ENCODE measurements around the gene ULBP3.

ULBP3 gene

DNA sequence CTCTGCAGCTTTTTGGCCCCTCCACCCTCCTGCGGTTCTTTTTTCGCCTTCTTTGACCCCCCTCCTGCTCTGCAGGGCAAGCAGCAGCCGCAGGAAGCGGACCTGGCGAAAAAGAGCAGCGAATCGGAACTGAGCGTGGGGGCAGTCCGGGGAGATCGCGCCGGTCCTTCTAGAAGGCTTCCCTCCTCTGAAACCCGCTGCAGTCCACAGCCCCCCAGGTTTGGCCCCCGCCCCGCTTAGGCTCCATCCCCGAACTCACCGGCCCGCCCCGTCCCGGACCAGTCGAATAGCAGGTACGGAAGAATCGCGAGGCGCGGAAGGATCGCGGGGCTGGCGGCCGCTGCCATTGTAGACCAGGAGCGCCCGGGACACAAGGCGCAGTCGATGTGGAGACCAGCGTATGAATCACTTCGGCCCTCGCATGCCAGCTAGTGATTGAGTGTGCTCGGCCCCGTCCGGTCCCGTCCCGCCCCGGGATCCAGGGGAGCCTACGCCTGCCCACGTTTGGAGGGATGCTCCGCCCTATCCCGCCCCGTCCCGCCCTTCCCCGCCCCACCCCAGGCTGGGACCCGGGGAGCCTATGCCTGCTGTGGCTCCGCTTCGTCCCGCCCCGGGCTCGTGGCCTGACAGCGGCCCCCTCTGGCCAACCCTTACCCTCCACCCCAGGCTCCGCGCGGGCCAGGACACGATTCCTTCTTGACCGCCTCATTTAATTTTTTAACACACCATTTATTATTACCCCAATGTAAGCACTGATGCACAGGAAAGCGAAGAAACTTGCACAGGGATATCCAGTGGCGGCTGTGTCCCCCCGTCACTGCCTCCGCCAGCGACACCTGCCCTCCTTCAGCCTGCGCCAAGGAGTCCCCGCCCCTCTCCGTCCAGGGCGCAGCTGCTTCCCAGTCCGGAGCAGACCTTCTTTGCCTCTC is at the start of gene ULBP3:
ULBP3 (minus strand) TSS at position 402 of the 929 bp plus-strand sequence; CDS start at position 347, 55 bp downstream.
- DNase-seq: peak; percentile 85

DNA sequence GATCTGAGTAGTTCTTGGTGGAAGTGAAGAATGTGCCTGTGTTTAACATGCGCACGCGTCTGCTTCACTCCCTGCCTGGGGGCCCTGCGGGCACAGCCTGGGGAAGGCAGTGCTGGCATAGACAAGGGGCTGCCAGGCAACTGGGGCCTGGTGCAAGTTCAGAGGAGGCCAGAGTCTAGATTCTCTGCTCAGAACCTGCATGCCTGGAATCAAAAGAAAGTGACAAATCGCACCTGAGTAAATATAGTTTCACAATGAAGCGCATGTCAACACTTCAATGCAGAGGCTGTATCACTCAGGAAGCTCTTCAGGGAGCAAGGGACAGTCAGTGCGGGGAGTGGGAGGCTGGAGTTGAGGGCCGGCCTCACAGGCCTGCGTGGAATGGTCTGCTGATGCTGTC is 49.7 kb upstream of the ULBP3 start:
- DNase-seq: no peak

- no peak for DNase-seq
Observed at GRCh38 chr6:150118203-150118602, 49.3 kb upstream of the ULBP3 start.

DNA sequence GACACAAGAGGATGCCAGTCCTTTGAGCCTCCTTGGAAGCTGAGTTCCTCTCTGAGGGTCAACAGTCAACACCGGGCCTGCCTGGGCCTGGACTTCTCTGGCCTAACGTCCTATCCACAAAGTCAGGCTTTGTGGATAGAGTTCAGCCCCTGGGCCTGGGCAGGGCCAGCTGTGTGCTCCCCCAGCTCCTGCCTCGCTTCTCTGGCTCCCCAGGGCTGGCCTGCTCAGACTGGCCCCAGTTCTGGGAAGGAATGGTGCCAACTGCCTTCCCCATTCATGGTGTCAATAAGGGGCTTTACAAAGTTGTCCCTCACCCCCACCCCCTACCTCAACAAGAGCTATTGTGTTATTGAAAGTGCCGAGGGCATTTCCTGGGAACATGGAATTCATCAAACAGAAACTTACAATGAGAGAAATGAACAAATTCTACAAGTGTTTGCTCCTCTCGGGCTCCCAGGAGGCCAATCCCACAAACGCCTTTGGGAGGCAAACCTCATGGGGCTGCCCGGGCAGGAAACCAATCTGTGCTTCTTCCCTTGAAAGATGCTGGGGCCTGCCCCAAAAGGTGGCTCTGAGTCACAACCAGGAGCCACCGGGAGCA is 47.4 kb upstream of the ULBP3 start:
- no peak for DNase-seq

- DNase-seq: no peak
Observed at GRCh38 chr6:150115769-150116168, 46.8 kb upstream of the ULBP3 start.

DNA sequence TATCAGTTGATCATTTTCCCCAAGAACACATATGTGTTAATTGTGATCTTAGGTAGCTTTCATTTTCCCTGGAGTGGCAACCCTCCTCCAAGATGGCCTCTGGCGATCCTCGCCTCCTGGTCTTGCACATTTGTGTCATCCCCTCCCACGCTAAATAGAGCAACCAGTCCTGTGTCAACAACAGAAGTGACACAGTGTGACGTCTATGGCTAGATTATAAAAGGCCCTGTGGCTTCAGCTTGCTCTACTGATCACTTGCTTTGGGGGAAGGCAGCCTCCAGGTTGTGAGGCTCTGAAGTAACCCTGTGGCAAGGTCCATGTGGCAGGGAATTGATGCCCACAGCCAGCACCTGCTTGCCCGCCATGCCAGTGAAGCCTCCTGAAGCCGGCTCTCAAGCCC is 43.3 kb upstream of the ULBP3 start:
- no peak for DNase-seq

- no peak for DNase-seq
Observed at GRCh38 chr6:150102750-150103270, 33.9 kb upstream of the ULBP3 start.

GRCh38 chr6:150100745-150101144 is 31.8 kb upstream of the ULBP3 start:
- DNase-seq: no peak

GRCh38 chr6:150099953-150100352 is 31.0 kb upstream of the ULBP3 start:
- DNase-seq: no peak

GRCh38 chr6:150099546-150099945 is 30.6 kb upstream of the ULBP3 start:
- no peak for DNase-seq

DNA sequence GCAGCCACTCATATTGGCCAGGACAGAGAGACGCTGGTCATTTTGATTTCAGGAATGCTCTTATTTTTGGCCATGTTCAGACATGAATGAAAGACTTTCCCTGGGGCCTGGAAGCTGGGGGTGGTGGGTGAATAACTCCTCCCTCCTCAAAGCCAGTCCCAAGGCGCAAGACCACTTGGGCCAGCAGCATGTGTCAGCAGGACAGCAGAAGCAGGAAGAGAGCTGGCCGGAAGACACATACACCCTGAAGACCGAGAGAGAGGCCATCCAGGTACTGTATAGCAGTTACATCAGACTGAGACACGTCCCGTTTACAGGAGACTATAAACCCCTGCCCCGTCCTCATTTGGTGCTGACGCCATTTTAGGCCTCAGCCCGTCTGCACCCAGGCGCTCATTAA is 29.2 kb upstream of the ULBP3 start:
- no peak for DNase-seq

GRCh38 chr6:150093397-150093796 is 24.5 kb upstream of the ULBP3 start:
- DNase-seq: no peak

- no peak for DNase-seq
Observed at GRCh38 chr6:150091476-150091875, 22.6 kb upstream of the ULBP3 start.

DNA sequence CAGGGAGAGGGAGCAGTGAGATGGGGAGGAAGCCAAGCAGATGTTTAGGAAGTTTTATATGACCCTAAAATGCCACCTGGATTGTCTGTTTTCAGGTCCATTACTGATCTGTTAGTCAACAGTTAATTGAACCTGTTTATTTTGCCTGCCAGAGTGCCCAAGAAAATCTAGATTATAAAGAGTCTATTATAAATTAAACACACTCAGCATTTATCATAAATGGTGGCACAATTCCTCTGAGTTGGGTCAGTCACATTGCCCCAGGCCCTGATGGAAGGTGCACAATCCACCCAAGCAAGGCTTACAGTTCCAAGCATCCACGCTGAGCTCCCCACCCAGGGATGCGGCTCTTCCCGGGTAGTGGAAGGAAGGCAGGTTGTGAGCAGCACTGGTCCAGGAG is 21.4 kb upstream of the ULBP3 start:
- no peak for DNase-seq

GRCh38 chr6:150088481-150089154 is 19.7 kb upstream of the ULBP3 start:
- no peak for DNase-seq

DNA sequence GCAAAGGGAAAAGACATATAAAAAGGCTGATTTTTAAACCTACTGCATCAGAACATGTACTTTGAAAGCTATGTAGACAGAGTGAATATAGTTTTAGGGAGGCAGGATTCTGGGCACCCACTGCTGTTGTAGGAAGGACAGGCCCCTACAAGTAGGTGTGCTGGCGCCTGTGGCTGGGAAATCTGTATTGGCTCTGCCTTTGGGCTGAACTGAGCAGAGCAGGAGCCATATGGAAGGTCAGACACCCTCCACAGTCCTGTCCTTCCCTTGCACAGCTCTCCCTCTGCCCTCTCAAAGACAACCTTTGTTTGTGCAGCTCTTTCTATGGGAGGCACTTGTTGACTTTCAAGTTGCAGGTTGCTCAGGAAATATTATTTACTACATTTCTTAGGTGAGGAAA is 18.4 kb upstream of the ULBP3 start:
- no peak for DNase-seq

GRCh38 chr6:150086026-150086425 is 17.1 kb upstream of the ULBP3 start:
- DNase-seq: no peak

- no peak for DNase-seq
Observed at GRCh38 chr6:150084426-150084825, 15.5 kb upstream of the ULBP3 start.

DNA sequence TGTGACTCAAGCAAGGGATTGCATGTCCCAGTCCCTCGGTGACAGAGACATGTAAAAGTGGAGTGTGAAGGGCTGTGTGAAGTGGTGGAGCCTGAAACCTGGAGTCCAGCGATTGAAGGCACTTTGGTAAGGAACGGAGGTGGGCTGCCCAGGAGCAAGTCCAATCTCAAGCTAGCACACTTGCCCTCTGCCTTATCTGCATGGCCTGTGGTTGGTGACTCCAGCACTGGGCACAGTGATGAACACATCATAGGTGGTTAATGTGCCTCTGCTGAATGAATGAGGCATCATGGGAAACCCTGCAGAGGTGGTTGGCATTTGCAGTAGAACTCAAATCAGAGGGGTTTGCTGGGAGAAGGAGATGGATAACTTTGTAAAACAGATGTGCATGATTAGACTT is 14.9 kb upstream of the ULBP3 start:
- DNase-seq: no peak

DNA sequence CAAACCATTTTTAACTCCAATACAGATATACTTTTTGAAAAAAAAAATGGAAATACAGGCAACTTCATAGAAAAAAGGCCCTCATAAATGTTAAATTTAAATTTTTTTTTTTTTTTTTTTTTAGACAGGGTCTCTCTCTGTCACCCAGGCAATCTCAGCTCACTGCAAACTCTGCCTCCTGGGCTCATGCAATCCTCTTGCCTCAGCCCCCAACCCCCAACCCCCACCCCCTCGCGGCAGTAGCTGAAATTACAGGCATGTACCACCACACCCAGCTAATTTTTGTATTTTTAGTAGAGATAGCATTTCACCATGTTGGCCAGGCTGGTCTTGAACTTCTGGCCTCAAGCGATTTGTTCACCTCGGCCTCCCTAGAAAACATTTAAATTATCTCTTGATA is 12.8 kb upstream of the ULBP3 start:
- DNase-seq: no peak

DNA sequence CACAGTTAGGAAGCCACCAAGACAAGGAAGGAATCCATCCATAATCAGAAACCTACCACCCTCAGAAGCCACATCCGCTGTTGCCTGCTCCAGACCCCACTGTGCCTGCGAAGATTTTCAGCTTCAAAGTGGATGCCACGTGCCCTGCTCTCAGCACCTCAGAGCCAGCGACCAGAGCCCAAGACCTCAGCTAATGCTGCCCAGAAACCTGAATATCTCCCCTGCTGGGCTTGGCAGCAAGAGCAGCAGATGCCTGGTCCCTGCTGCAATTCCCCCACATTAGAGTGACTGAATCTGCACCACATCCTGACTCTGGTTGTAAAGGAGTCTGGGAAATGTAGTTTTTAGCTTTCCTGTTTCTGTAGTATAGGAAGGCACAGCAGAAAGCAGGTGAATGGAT is 10.7 kb upstream of the ULBP3 start:
- DNase-seq: no peak

GRCh38 chr6:150078788-150079187 is 9.9 kb upstream of the ULBP3 start:
- no peak for DNase-seq

- no peak for DNase-seq
Observed at GRCh38 chr6:150076196-150076893, 7.4 kb upstream of the ULBP3 start.

All from MV-4-11 (cell line).